Erythroblast (primary cell): ENCODE measurements around the gene JPH2.
"Not testable (repeated sequence)": the region's sequence is repeated elsewhere in the genome, so short reads cannot be mapped to it uniquely, and the experiment has no call there.

Experiments
- DNase-seq, 2 experiments: peaks; one replicate each; lab custom pipeline; 2025; lab: John Stamatoyannopoulos, UW
- GATA1 ChIP-seq: IDR thresholded peaks from 2 replicates; pipeline ENCODE4 v1.6.1; 2011; ENCODE audit warnings: low read depth, mild to moderate bottlenecking, control low read depth, low read length, moderate library complexity
- POLR2A ChIP-seq: IDR thresholded peaks from 2 replicates; pipeline ENCODE4 v1.6.1; 2011; ENCODE audit warnings: mild to moderate bottlenecking, low read length

Gene JPH2

GRCh38 chr20:44187054-44187771 lies at the start of gene JPH2:
Gene JPH2 (minus strand): TSS chr20:44187188. CDS start chr20:44186705, 483 bp downstream.
- no peak for TF ChIP-seq GATA1
- no peak for TF ChIP-seq POLR2A
- DNase-seq = no peak

- TF ChIP-seq POLR2A = no peak
- no peak for TF ChIP-seq GATA1
- no peak for DNase-seq
These were observed 48.7 kb upstream of the JPH2 start for GRCh38 chr20:44235702-44236101.

DNA sequence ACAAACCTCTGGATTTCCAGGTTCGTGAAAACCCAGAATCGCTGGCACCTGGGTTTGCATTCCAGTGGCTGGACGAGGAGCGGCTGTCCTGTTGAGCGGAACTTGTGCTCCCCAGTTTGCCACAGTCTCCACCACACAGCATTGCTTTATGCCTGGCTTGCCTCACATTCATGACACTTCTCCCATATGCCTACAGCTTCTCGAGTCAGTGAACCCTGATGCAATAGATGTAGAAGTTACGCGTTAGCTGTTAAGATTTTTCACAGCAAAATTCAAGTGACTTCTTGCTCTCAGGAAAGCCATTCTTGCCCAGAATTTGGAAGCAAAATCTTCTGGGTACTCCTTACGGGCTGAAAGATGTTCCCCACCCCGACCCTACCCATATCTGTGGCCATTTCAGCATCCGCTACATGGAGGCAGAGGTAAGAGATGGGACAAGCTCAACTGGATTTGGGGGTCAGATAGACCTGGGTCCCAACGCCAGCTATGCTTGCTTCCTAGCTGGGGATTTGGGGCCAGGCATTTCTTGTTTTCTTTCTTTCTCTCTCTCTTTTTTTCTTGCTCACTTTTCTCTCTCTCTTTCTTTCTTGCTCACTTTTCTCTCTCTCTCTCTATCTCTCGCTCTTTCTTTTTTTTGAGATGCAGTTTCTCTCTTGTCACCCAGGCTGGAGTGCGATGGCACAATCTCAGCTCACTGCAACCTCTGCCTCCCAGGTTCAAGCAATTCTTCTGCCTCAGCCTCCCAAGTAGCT lies 47.8 kb upstream of the JPH2 start:
- DNase-seq = no peak
- TF ChIP-seq GATA1 = no peak
- TF ChIP-seq POLR2A = no peak

GRCh38 chr20:44233436-44234016 lies 46.5 kb upstream of the JPH2 start:
- no peak for DNase-seq
- TF ChIP-seq POLR2A (no peak), GATA1 (no peak)

DNA sequence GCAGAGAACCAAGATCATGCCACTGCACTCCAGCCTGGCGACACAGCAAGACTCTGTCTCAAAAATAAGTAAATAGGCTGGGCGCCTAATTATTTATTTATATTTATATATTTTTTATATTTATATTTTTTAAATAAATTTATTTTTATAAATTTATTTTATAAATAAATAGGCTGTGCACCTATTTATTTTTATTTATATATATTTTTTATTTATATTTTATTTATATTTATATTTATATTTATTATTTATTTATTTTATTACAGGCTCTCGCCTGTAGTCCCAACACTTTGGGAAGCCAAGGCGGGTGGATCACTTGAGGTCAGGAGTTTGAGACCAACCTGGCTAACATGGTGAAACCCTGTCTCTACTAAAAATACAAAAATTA lies 45.5 kb upstream of the JPH2 start:
- DNase-seq = not testable (repeated sequence)

DNA sequence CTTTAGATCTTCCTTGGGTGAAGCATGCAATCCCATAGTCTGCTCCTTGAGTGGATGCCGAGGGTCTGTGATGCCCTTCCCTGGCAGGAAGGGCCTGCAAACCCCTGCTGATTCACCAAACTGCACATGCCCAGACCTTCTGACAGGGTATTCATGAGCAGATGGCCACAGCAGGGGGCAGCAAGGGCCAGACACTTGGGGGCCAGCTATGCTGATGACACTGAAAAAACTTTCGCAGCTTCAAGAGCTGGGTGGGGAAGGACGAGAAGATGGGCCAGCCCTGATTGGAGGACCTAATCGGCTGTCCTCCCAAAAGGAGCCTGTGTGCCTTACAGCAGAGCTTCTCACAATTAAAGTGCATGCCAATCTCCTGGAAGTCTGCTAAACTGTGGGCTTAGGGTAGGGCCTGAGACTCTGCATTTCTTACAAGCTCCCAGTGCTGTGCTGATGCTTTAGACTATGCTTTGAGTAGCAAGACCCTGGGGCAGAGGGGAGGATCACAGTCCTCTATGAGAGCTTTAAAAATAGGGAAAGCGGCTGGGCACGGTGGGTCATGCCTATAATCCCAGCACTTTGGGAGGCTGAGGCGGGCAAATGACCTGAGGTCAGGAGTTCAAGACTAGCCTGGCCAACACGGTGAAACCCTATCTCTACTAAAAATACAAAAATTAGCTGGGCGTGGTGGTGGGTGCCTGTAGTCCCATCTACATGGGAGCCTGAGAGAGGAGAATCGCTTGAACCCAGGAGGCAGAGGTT lies 44.9 kb upstream of the JPH2 start:
- TF ChIP-seq POLR2A (no peak), GATA1 (no peak)
- peak; percentile 27 to 36 for DNase-seq

- TF ChIP-seq GATA1 (no peak), POLR2A (no peak)
- no peak for DNase-seq
These were observed 44.2 kb upstream of the JPH2 start for GRCh38 chr20:44231193-44231592.

DNA sequence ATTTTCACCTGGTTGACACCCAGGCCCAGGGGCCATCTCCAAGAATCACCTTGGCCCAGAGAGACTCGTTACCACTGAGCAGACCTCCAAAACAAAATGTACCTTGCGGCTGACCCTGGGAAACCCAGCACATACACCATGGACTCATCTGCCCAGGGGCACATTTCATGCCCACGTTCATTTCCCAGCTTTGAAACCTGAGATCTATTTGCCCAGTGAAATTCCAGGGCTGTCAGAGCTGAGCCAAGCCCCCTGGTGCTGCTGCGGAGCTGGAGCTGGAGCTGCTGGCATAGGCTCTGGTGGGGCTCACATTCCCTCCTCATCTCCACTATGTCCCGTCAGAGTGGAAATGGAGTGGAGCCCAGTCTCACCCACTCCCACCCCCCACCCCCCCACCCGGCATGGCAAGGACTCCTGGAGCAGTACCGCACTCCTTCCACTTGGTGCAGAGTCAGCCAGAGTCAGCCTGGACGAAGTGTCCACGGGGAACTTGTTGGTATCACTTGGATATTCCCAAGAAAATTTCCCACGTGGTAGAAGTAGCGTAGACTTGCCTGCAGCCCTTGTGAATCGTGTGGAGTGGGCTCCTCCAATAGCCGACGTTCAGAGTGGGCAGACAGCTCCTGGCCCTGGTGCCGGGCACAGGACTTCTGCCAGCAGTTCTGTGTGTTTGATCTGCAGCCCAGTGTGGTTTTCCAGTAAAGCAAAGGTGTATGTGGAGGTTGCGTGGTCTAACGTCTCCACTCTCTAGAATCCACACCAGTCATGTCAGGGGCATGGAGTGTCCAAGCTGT lies 41.7 kb upstream of the JPH2 start:
- TF ChIP-seq GATA1 (no peak), POLR2A (no peak)
- DNase-seq = no peak

- DNase-seq = peak; percentile 57 to 75
- TF ChIP-seq POLR2A (no peak), GATA1 (no peak)
These were observed 37.6 kb upstream of the JPH2 start for GRCh38 chr20:44224637-44225036.

DNA sequence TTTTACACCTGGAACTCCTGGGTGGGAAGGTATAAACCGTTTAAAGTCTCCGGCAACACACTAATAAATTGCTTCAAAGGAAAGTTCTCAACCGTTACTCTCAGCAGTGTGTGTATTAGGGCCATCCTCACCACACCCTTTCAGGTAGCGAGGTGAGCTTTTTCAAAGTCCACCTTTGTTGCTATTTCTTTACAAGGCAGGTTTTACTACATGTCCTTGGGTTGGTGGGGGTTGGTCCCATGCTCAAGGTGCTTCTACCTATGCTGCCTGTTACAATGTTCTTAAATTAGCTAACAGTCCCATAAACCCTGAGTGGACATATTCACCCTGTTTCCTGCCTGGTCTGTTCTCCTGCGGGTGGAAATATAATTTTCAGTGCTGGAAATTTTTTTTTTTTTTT lies 36.7 kb upstream of the JPH2 start:
- TF ChIP-seq GATA1 (no peak), POLR2A (no peak)
- no peak for DNase-seq

DNA sequence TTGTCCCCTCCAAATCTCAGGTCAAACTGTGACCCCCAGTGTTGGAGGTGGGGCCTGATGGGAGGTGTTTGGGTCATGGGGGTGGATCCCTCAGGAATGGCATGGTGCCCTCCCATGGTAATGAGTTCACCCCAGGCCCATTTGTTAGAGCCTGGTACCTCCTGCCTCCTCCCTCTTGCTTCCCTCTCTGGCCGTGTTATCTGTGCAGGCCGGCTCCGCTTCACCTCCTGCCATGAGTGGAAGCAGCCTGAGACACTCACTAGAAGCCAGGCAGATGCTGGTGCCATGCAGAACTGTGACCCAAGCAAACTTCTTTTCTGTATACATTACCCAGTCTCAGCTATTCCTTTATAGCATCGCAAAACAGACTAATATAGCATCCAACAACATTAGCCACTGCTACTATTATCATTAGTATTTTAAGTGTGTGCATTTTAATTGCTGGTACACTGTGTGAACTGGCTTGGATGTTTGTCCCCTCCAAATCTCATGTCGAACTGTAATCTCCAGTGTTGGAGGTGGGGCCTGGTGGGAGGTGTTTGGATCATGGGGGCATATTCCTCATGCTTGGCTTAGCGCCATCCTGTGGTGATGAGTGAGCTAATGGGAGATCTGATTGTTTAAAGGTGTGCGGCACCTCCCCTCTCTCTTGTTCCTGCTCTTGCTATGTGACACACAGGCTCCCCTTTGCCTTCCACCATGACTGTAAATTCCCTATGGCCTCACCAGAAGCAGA lies 35.8 kb upstream of the JPH2 start:
- TF ChIP-seq GATA1 = no peak
- TF ChIP-seq POLR2A = no peak
- peak; percentile 45 to 47 for DNase-seq

DNA sequence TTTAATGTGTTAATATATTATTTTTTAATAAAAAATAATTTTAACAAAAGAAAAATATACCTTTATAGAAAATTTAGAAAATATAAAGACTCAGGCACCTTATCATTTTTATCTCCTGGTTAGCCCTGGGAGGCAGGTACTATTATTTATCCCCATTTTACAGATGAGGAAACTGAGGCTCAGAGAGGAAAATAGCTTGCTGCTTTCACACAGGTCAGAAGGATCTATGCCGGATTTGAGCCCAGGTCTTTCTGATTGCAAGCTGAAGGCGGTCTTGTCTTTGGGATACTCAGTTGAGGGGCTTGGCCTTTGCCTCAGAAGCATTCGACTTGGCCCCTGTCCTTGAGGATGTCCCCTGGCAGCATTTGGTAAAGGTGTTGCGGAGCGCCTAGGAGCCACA lies 35.0 kb upstream of the JPH2 start:
- TF ChIP-seq GATA1 (no peak), POLR2A (no peak)
- DNase-seq = no peak

DNA sequence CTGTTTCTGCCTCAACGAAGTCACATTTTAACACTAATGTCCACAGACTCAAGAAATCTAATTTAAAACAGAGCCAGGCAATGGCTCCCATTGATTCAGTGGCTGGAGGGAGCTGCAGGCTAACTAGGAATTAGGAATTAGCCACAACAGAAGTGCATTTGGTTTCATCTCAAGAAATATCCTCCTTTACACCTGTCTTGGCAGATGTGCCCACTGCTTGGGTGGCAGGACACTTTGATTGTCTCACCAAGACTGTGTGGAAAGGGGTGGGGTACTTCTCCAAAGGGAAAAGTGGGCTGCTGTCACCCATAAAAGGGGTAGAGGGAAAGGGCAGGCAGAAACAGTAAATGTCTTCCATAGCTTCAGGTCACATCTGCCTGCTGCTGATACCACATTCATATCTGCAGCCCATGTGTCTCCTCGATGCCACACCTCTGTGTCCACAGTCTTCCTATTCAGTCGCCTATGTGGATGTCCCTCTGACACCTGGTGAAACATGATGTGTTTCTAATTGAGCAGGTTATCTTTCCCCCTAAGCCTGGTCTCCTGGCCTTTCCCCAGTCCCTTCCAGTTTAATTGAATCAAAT lies 34.5 kb upstream of the JPH2 start:
- TF ChIP-seq POLR2A (no peak), GATA1 (no peak)
- DNase-seq = peak; percentile 77 to 90
